NCI-H1436 treated with DMSO at 0.1 percent for 48 hours (cell line): ENCODE results near the gene KCNQ4.

Experiments used
- DNase-seq: peaks from one replicate; lab custom pipeline; 2025; lab: John Stamatoyannopoulos, UW

Gene KCNQ4

GRCh38 chr1:40795811-40796586, 12.4 kb downstream of the KCNQ4 start:
- DNase-seq, result no peak

- no peak for DNase-seq
These were observed 13.5 kb downstream of the KCNQ4 start for GRCh38 chr1:40796939-40797667.

DNA sequence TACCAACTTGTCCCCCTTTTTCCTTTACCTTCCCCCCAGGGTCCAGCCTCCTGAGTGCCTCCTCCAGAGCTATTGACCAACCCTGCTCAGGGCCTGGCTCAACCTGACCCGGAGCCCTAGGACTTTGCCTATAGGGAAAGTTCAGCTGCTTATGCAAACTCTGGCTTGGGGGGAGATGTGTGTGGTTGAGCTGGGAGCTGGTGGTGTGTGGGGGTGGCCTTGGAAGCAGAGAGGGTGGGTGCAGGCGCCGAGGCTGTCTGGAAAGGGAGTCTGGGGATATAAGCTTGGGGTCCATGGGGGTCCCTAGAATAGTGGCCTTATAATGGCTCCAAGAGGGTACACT, 14.1 kb downstream of the KCNQ4 start:
- DNase-seq, result no peak

- no peak for DNase-seq
These were observed 15.0 kb downstream of the KCNQ4 start for GRCh38 chr1:40798366-40799281.

GRCh38 chr1:40799351-40799867, 15.8 kb downstream of the KCNQ4 start:
- DNase-seq, result no peak

DNA sequence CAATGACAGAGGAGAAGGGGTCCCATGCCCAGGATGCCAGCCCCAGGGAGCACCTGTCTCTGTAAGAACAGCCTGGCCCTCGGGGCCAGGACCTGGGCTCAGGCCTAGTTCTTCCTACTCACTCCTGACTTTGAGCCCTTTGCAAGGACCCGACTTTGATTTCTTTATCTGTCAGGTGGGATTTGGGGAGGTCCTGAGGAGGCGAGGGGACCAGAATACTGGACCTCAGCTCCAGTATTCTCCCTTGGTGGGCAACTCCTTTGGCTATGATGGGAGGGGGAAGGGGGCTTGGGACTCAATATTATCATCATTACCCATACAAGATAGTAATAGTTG, 18.1 kb downstream of the KCNQ4 start:
- DNase-seq, result no peak

DNA sequence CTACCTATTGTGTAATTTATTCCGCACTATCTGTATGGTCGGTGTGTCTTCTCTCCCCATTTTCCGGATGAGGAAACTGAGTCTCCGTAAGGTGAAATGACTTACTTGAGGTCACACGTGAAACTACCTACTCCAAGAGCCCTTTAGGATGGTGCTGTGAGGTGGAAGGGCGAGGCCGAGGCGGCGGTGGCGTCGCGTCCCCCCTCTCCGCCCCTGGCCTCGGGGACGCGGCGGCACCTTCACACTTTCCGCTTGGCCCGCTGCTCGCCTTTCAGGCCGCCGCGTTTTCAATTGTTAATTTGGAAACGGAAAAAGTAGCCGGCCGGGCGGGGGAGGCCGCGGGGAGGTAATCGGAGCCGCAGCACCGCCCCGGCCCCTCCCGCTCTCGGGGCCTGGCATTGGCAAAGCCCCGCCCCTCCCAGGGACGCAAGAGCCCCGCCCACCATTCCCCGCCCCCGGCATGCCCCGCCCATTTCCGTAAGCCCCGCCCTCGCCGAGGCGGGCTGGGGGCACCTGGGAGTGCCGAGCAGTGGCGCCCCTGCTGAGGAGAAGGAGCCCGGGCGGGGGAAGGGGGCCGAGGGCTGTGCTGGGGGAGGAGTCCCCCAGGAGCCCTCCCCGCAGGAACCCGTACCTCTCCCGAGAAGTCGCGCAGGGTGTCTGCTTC, 18.6 kb downstream of the KCNQ4 start:
- DNase-seq, result no peak

DNA sequence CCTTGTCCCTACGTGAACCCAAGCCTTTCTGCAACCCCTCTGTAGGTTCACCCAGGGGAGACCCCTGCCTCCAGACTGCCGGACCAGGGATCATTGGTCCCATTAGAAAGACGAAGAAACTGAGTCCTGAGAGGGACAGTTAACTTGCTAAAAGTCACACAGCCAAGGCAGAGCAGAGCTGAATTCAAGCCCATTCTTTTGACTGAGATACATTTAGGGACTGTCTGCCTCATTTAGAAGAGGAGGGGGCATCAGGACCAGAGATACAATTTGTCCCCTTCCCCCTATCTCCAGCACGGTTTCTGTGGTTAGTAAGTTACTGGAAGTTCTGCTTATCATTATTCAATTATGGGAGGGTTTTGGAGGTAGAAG, 19.1 kb downstream of the KCNQ4 start:
- no peak for DNase-seq

GRCh38 chr1:40803447-40803846, 19.9 kb downstream of the KCNQ4 start:
- no peak for DNase-seq

GRCh38 chr1:40803902-40804301, 20.3 kb downstream of the KCNQ4 start:
- DNase-seq, result no peak

DNA sequence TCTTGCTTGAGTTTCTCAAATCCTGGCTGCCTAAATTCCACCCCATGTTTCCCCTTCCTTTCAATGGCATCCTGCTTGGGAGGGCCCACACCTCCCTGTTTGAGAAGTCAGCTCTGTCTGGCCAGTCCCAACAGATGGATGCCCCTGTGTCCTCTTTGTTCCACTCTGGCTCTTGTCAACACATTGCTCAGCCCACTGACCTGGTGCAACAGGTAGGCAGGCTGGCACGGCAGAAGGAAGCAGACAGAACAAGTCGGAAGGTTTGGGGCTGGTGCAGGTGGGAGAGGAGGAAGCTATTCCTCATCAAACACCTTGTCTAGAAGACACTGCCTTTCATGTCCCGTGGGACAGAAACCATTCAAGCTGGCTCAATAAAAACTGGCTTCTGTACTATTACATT, 22.7 kb downstream of the KCNQ4 start:
- no peak for DNase-seq

GRCh38 chr1:40806731-40807695, 23.4 kb downstream of the KCNQ4 start:
- DNase-seq, result no peak

- DNase-seq, result no peak
These were observed 24.4 kb downstream of the KCNQ4 start for GRCh38 chr1:40808002-40808401.

DNA sequence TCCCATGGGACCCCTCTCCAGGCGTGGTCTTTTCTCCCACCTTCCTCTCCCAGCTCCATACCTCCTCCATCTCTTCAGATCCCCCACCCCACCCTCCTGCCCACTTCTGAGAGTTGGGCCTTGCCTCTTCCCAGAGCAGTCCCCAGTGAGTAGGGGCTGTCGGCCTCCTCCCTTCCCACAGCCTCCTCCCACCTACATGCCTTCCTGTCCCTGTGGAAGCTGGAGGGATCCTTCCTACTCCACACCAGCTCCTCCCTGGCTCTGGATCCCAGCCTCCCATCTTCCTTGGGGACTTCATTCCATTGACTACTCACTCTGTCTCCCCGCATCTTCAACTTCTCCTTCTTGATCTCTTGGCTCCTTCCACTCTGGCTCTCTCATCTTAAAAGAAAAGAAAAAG, 24.9 kb downstream of the KCNQ4 start:
- DNase-seq, result no peak

GRCh38 chr1:40808909-40809308, 25.3 kb downstream of the KCNQ4 start:
- no peak for DNase-seq

GRCh38 chr1:40810927-40811326, 27.3 kb downstream of the KCNQ4 start:
- DNase-seq, result no peak

GRCh38 chr1:40815420-40815819, 31.8 kb downstream of the KCNQ4 start:
- no peak for DNase-seq

GRCh38 chr1:40817791-40818263, 34.2 kb downstream of the KCNQ4 start:
- no peak for DNase-seq

DNA sequence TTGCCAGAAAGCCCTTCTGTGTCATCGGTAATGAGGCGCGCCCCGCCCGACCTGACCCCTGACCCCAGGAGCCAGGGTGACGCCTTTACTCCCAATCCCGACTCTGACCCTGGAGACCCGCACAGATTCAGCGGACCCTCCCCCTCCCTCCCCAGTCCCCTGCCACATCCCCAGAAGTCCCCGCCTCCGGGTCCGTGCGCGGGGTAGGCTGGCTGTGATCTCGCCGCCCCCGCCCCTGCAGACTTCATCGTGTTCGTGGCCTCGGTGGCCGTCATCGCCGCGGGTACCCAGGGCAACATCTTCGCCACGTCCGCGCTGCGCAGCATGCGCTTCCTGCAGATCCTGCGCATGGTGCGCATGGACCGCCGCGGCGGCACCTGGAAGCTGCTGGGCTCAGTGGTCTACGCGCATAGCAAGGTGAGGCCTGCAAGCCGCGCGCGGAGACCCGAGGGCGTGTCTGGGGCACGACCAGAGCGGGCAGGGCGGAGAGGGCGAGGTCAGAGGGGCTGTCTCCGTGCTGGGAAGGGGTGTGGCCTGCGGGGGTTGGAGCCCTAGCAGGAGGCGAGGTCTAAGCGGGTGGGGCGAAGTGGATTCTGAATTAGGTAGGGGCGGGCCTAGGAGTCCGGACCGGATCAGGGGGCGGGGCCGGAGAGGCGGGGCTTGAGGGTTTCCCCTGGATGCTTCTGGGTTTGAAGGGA, 34.8 kb downstream of the KCNQ4 start:
- no peak for DNase-seq

DNA sequence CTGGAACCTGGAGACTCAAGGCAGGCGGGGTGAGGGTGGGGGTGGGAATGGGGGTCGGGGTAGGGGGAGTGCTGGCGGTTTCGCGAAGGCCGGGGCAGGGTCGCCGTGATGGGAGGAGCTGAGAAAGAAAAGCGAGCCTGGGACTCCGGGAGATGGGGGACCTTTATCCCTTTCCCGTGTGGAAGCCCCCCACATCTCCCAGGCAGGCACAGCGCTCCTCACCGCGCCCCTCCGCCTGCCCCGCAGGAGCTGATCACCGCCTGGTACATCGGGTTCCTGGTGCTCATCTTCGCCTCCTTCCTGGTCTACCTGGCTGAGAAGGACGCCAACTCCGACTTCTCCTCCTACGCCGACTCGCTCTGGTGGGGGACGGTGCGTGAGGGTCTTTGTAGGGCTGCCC, 35.5 kb downstream of the KCNQ4 start:
- no peak for DNase-seq
